ENCODE measurements around the gene DBNL.
"Not testable (repeated sequence)": the region's sequence is repeated elsewhere in the genome, so short reads cannot be mapped to it uniquely, and the experiment has no call there.

GRCh38 chr7:44022796-44023467 is 21.6 kb upstream of the DBNL start:
- not testable (repeated sequence) for TF ChIP-seq CTCF, POLR2A (IDR thresholded peaks at IDR 0.05)
